ENCODE data around the gene MOBP. TPM values are rescaled to one million over a fixed set of nuclear protein-coding genes. Genes with fewer than 3 reads are reported as not detected.

Gene MOBP
- total and polyA plus RNA-seq, 2 experiments from 2014 or later = not detected

DNA sequence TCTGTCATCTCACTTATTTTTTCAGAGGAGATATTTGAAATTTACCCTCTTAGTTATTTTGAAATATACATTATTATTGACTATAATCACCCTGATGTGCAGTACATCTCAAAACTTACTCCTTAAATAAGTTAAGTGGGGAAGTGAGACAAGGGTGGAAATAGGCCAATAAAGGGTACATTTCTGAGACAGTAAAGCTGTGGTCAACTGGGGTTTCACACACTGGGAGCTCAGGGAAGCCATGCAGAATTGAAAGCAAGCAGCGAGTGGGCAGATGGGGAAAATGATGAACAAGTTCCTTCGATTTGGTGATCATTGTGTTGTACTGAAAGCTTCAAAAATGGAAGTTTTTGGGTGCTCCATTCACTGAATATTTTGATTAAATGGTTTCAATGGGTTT lies 21.6 kb upstream of the MOBP start:
- no peak overlapping the region for H3K4me2 ChIP-seq
- ATAC-seq = no peak
- H3K9me2 ChIP-seq (ENCODE audit: insufficient read depth) = no peaks in the 10 kb centered on the region
- no peaks in the 10 kb centered on the region for H3K36me3 ChIP-seq (ENCODE audit: insufficient read depth)
- H4K20me1 ChIP-seq (replicated peaks; ENCODE audit: insufficient read depth) = no peaks in the 10 kb centered on the region
- no peak for TF ChIP-seq POLR2AphosphoS5 (IDR thresholded peaks at IDR 0.05; ENCODE audit: low read depth)
- TF ChIP-seq CREB1 (CRISPR knock-in tag; IDR thresholded peaks at IDR 0.05; ENCODE audit: low read depth) = no peak
- TF ChIP-seq EZH2phosphoT487 (IDR thresholded peaks at IDR 0.05; ENCODE audit: unreplicated experiment) = no peak
- no peak for TF ChIP-seq ZNF331 (CRISPR knock-in tag; IDR thresholded peaks at IDR 0.05; ENCODE audit: low read depth)
- no peak for TF ChIP-seq STAT1 (IDR thresholded peaks at IDR 0.05; ENCODE audit: unreplicated experiment)
- no peak for TF ChIP-seq ZNF114 (CRISPR knock-in tag; IDR thresholded peaks at IDR 0.05)
- TF ChIP-seq, protein P1, sequence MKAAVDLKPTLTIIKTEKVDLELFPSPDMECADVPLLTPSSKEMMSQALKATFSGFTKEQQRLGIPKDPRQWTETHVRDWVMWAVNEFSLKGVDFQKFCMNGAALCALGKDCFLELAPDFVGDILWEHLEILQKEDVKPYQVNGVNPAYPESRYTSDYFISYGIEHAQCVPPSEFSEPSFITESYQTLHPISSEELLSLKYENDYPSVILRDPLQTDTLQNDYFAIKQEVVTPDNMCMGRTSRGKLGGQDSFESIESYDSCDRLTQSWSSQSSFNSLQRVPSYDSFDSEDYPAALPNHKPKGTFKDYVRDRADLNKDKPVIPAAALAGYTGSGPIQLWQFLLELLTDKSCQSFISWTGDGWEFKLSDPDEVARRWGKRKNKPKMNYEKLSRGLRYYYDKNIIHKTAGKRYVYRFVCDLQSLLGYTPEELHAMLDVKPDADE (IDR thresholded peaks at IDR 0.05) = no peak
- TF ChIP-seq, protein P2, sequence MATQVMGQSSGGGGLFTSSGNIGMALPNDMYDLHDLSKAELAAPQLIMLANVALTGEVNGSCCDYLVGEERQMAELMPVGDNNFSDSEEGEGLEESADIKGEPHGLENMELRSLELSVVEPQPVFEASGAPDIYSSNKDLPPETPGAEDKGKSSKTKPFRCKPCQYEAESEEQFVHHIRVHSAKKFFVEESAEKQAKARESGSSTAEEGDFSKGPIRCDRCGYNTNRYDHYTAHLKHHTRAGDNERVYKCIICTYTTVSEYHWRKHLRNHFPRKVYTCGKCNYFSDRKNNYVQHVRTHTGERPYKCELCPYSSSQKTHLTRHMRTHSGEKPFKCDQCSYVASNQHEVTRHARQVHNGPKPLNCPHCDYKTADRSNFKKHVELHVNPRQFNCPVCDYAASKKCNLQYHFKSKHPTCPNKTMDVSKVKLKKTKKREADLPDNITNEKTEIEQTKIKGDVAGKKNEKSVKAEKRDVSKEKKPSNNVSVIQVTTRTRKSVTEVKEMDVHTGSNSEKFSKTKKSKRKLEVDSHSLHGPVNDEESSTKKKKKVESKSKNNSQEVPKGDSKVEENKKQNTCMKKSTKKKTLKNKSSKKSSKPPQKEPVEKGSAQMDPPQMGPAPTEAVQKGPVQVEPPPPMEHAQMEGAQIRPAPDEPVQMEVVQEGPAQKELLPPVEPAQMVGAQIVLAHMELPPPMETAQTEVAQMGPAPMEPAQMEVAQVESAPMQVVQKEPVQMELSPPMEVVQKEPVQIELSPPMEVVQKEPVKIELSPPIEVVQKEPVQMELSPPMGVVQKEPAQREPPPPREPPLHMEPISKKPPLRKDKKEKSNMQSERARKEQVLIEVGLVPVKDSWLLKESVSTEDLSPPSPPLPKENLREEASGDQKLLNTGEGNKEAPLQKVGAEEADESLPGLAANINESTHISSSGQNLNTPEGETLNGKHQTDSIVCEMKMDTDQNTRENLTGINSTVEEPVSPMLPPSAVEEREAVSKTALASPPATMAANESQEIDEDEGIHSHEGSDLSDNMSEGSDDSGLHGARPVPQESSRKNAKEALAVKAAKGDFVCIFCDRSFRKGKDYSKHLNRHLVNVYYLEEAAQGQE (IDR thresholded peaks at IDR 0.05; ENCODE audit: unreplicated experiment) = no peak
- no peak for TF ChIP-seq EZH2 (IDR thresholded peaks at IDR 0.05; ENCODE audit: low read depth, unreplicated experiment)
- TF ChIP-seq JUNB (IDR thresholded peaks at IDR 0.05; ENCODE audit: unreplicated experiment) = no peak
- no peak overlapping the region for H2AFZ ChIP-seq
- no peaks in the 10 kb centered on the region for H3K79me2 ChIP-seq (replicated peaks; ENCODE audit: insufficient read depth)
- Mint-ChIP-seq H3K4me1 (peaks cover 2% of the 10 kb centered on the region; the same call in 2 of the 3 replicates), H3K27ac (no peak overlapping the region), H3K9me3 (no peaks in the 10 kb centered on the region), H3K36me3 (ENCODE audit: low read depth) (no peaks in the 10 kb centered on the region), H3K4me3 (no peak overlapping the region), H3K27me3 (ENCODE audit: insufficient read depth, low read depth, poor library complexity) (no peaks in the 10 kb centered on the region)
- no peak overlapping the region for H3K27ac ChIP-seq (ENCODE audit: low read depth)
- H3K4me1 ChIP-seq (ENCODE audit: insufficient read depth) = 0 out of 2 replicates have a peak, but pooled peaks cover 6% of the 10 kb centered on the region
- DNase-seq (ENCODE audit: low spot score) = no peak
- no peak overlapping the region for H3K4me3 ChIP-seq
- no peaks in the 10 kb centered on the region for H3F3A ChIP-seq (replicated peaks; ENCODE audit: low read depth)
- H3K27me3 ChIP-seq (ENCODE audit: insufficient read depth) = no peaks in the 10 kb centered on the region

DNA sequence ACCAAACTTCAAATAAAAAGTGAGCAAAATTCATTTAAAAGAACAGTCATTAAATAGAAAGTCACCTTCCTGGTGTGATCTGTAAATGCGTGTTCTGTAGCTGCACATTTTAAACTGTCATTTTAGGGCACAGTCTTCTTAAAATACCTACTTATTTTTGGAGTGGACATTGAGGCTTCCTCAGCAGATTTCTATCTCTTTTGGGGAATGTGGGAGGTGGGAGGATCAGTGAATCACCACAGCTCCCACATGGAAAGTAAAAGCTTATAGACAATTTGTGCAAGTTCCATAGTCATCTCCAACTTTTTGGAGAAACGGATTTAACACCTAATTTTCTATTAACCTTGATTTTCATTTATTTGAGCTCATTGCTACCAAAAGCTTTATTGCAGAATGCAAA lies 21.0 kb upstream of the MOBP start:
- no peak overlapping the region for H3K27ac ChIP-seq (ENCODE audit: low read depth)
- 0 out of 2 replicates have a peak, but pooled peaks cover 5% of the 10 kb centered on the region for H3K4me1 ChIP-seq (ENCODE audit: insufficient read depth)
- no peaks in the 10 kb centered on the region for H3K79me2 ChIP-seq (replicated peaks; ENCODE audit: insufficient read depth)
- H3K27ac Mint-ChIP-seq = no peak overlapping the region
- H3K4me2 ChIP-seq = no peak overlapping the region
- H3K27me3 Mint-ChIP-seq (ENCODE audit: insufficient read depth, low read depth, poor library complexity) = no peaks in the 10 kb centered on the region
- ATAC-seq = no peak
- H3K4me3 ChIP-seq = no peak overlapping the region
- no peak overlapping the region for H2AFZ ChIP-seq
- H3F3A ChIP-seq (replicated peaks; ENCODE audit: low read depth) = no peaks in the 10 kb centered on the region
- H4K20me1 ChIP-seq (replicated peaks; ENCODE audit: insufficient read depth) = no peaks in the 10 kb centered on the region
- no peak for DNase-seq (ENCODE audit: low spot score)
- no peaks in the 10 kb centered on the region for H3K9me3 Mint-ChIP-seq
- H3K36me3 Mint-ChIP-seq (ENCODE audit: low read depth) = no peaks in the 10 kb centered on the region
- no peak overlapping the region for H3K4me3 Mint-ChIP-seq
- no peaks in the 10 kb centered on the region for H3K27me3 ChIP-seq (ENCODE audit: insufficient read depth)
- H3K36me3 ChIP-seq (ENCODE audit: insufficient read depth) = no peaks in the 10 kb centered on the region
- peaks cover 2% of the 10 kb centered on the region; the same call in 2 of the 3 replicates for H3K4me1 Mint-ChIP-seq
- H3K9me2 ChIP-seq (ENCODE audit: insufficient read depth) = no peaks in the 10 kb centered on the region
- no peak for TF ChIP-seq ZNF114 (CRISPR knock-in tag; IDR thresholded peaks at IDR 0.05)
- TF ChIP-seq, protein P2 (IDR thresholded peaks at IDR 0.05; ENCODE audit: unreplicated experiment) = no peak
- TF ChIP-seq EZH2phosphoT487 (IDR thresholded peaks at IDR 0.05; ENCODE audit: unreplicated experiment) = no peak
- TF ChIP-seq EZH2 (IDR thresholded peaks at IDR 0.05; ENCODE audit: low read depth, unreplicated experiment) = no peak
